Measurements from ENCODE around the gene CFAP46. TPM values are rescaled to one million over a fixed set of nuclear protein-coding genes. Genes with fewer than 3 reads are reported as not detected.

CFAP46 gene
- total RNA-seq, 1 donor from 2014 or later, result not detected

DNA sequence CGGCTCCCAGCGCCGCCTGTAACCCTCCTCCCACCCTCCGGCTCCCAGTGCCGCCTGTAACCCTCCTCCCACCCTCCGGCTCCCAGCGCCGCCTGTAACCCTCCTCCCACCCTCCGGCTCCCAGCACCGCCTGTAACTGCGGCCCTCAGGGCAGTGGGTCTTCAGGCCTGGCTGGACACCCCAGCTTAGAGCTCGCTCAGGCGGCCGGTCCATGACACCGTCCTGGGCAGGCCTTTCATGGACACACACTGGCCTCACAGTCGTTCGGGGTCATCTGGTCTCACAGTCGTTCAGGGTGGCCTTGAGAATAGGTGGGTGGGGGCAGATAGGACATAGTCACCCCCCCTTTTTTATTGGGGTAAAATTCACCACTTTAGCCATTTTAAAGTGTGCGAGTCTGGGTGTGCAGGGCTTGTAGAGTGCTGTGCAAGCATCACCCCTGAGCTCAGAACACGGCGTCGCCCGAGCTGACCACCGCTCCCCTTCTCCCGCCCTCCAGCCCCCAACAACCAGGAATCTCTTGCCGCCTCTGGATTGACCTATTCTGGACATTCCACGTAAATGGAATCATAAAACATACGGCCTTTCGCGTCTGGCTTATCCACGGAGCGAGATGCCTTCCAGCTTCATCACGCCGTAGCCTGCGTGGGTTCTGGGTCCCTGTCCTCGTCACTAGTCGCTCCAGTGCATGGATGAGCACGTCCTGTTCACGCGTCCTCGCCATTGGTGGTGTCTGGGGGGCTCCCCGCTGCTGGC lies 41.1 kb upstream of the CFAP46 start:
- Mint-ChIP-seq H3K9me3 (no peaks in the 10 kb centered on the region), H3K4me1 (no peaks in the 10 kb centered on the region), H3K4me3 (no peak overlapping the region), H3K36me3 (ENCODE audit: low read depth) (no peaks in the 10 kb centered on the region), H3K27ac (no peak overlapping the region), H3K27me3 (no peaks in the 10 kb centered on the region)
- no peak for DNase-seq
- intact Hi-C loops (cut with micrococcal nuclease), result no loop called here

DNA sequence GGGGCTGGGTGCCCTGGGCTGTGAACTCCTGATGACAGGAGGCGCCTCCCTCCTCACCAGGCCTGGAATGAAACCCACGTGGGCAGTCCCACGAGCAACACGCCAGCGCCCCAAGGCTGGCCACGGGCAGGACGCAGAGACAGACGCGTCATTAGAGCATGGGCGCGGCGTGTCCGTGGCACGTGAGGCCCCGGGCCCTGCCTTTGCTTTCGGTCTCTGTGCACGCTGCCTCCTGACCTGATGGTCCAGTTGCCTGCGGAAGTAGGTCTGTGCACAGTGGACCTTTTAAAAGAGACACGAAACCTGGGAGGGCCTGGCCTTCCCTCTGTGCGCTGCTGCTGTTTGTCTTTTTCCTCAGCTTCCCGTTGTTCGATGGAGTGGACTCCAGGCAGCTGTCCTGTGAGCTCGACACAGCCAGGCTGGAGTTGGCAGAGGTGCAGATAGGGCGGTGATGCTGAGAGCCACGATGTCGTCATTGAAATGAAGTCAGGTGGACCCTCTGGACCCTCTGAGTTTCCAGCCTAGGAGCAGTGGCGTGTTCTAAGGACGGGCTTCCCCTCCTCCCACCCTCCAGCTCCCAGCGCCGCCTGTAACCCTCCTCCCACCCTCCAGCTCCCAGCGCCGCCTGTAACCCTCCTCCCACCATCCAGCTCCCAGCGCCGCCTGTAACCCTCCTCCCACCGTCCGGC lies 40.1 kb upstream of the CFAP46 start:
- H3K36me3 Mint-ChIP-seq (ENCODE audit: low read depth), result no peaks in the 10 kb centered on the region
- H3K27me3 Mint-ChIP-seq, result no peaks in the 10 kb centered on the region
- no peaks in the 10 kb centered on the region for H3K4me1 Mint-ChIP-seq
- no peak overlapping the region for H3K4me3 Mint-ChIP-seq
- H3K9me3 Mint-ChIP-seq, result no peaks in the 10 kb centered on the region
- DNase-seq, result no peak
- intact Hi-C loops (cut with micrococcal nuclease), result no loop called here
- H3K27ac Mint-ChIP-seq, result no peak overlapping the region

DNA sequence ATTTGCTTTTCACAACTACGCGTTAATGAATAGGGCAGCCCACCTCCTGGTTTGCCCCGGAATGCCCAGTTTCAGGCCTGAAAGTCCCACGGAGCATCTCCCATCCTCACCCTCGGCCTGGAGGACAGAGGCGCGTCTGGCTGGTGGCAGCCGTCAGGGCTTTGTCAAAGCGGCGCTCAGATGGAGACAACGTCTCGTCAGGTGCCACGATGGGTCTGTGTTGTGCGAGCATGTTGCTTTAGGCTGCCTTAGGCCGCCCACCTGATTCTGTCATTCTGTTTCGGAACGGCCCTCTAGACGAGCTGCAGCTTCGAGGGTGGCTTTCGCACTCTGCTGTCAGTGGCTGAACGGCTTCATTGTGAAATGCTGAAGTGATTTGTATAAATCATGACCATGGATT lies 39.4 kb upstream of the CFAP46 start:
- Mint-ChIP-seq H3K27me3 (no peaks in the 10 kb centered on the region), H3K27ac (no peak overlapping the region), H3K4me1 (no peaks in the 10 kb centered on the region), H3K36me3 (ENCODE audit: low read depth) (no peaks in the 10 kb centered on the region), H3K4me3 (no peak overlapping the region), H3K9me3 (no peaks in the 10 kb centered on the region)
- intact Hi-C loops (cut with micrococcal nuclease), result no loop called here
- no peak for DNase-seq

DNA sequence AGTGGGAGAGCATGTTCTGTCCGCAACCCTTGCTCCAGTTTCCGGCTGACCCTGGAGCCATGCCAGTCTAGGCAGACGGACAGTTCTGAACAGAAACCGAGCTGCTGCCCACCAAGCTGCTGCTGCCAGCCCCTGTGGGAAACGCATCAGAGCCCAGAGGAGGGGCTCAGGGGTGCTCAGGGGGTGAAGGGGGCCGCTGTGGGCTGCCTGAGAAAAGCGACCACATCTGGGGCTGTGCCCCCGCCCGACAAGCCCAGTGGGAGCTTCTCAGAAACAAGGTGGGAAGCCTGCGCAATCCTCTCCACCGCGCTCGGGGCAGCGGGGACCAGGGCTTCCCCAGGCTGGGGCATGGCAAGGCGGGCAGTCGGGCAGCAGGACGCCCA lies 38.8 kb upstream of the CFAP46 start:
- H3K27me3 Mint-ChIP-seq, result no peaks in the 10 kb centered on the region
- no peaks in the 10 kb centered on the region for H3K4me1 Mint-ChIP-seq
- H3K27ac Mint-ChIP-seq, result no peak overlapping the region
- intact Hi-C loops (cut with micrococcal nuclease), result no loop called here
- no peaks in the 10 kb centered on the region for H3K9me3 Mint-ChIP-seq
- H3K36me3 Mint-ChIP-seq (ENCODE audit: low read depth), result no peaks in the 10 kb centered on the region
- H3K4me3 Mint-ChIP-seq, result no peak overlapping the region
- no peak for DNase-seq

DNA sequence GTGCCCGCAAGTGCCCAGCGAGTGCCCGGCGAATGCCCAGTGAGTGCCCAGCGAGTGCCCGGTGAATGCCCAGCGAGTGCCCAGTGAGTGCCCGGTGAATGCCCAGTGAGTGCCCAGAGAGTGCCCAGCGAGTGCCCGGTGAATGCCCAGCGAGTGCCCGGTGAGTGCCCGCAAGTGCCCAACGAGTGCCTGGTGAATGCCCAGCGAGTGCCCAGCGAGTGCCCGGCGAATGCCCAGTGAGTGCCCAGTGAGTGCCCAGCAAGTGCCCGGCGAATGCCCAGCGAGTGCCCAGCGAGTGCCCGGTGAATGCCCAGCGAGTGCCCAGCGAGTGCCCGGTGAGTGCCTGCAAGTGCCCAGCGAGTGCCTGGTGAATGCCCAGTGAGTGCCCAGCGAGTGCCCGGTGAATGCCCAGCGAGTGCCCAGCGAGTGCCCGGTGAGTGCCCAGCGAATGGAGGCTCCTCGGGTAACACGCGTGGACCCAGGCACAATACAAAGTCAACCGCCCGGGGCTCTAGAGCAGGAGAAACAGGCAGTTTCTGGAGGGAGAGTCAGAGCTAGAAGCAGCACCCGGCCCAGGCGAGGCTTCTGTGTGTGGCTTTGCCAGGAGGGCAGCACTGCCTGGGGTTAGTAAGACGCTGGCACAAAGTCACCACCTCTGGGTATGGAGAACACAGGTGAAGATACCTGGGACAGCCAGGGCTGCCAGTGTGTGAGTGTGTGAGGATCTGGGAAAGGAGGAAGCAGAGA lies 38.2 kb upstream of the CFAP46 start:
- H3K36me3 Mint-ChIP-seq (ENCODE audit: low read depth), result no peaks in the 10 kb centered on the region
- no peak for DNase-seq
- intact Hi-C loops (cut with micrococcal nuclease), result no loop called here
- H3K9me3 Mint-ChIP-seq, result no peaks in the 10 kb centered on the region
- no peaks in the 10 kb centered on the region for H3K27me3 Mint-ChIP-seq
- no peaks in the 10 kb centered on the region for H3K4me1 Mint-ChIP-seq
- H3K4me3 Mint-ChIP-seq, result no peak overlapping the region
- H3K27ac Mint-ChIP-seq, result no peak overlapping the region

DNA sequence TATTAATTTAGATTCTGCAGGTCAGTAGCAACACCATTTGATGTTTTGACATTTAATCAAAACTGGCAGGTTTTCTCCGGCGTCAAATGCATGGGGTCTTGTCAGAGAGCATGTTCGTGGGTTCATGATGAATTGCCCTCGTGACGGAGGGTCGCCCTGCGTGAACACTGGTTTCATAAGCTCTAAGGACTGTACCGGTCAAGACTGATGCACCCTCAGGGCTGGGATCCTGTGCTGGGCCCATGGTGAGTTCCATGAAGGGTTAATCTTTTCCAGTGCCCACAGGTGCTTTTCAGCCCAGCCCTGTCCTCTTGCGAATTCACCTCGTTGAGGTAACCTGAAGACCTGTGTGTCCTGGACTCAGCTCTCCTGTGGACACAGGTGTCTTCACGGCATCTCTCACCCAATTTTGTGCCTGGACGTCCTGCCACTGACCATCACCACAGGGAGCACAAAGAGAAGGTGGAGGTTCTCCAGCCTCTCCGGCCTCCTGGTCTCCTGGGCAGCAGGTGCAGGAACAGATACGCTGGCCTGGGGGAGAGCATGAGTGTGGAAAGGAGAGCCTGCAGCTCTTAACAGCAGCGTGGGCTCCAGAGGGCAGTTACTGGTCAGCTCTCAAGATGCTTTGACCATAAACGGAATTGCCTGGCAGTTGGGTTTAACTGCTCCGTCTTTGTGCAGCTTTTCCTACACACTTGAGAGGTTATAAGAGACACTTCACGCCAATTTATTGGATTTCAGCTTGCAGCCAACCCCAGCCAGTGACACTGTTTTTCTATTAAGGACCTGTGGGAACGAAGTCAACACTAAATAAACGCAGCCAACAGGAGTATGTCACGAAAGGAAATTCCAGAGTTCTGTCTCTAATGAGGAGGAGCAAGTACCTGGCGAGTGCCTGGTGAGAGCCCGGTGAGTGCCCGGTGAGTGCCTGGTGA lies 37.4 kb upstream of the CFAP46 start:
- Mint-ChIP-seq H3K4me1 (no peaks in the 10 kb centered on the region), H3K36me3 (ENCODE audit: low read depth) (no peaks in the 10 kb centered on the region), H3K9me3 (no peaks in the 10 kb centered on the region), H3K4me3 (no peak overlapping the region), H3K27ac (no peak overlapping the region), H3K27me3 (no peaks in the 10 kb centered on the region)
- DNase-seq, result no peak
- intact Hi-C loops (cut with micrococcal nuclease), result no loop called here

DNA sequence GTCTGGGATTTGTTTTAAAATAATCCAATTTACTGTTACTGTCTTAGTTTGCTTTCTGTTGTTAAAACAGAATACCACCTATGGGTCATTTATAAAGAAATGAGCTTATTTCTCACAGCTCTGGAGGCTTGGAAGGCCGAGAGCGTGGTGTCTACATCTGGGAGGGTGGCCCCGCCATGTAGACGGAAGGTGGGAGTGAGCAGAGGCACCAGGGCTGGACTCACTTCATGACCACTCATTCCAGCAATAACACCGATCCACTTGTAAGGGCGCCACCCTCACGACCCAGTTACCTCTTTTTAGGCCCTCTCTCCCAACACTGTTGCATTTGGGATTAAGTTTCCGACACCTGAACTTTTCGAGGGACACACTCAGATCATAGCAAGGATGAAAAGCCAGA lies 36.2 kb upstream of the CFAP46 start:
- H3K27me3 Mint-ChIP-seq, result no peaks in the 10 kb centered on the region
- no peaks in the 10 kb centered on the region for H3K36me3 Mint-ChIP-seq (ENCODE audit: low read depth)
- intact Hi-C loops (cut with micrococcal nuclease), result no loop called here
- no peak overlapping the region for H3K27ac Mint-ChIP-seq
- no peaks in the 10 kb centered on the region for H3K9me3 Mint-ChIP-seq
- H3K4me1 Mint-ChIP-seq, result no peaks in the 10 kb centered on the region
- no peak for DNase-seq
- H3K4me3 Mint-ChIP-seq, result no peak overlapping the region

DNA sequence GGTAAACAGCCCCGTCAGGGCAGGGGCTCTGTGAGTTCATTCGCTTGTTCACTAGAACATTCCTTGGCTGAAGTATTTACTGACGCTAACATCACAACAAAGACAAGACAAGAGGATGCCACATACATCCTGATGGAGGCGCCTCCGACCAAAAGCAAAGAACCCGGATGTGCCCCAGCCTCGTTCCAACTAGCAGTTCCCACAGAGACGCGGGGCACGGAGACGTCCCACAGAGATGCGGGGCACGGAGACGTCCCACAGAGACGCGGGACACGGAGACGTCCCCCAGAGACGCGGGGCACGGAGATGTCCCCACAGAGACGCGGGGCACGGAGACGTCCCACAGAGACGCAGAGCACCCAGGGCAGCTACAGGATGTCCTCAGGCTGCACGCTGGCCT lies 35.4 kb upstream of the CFAP46 start:
- Mint-ChIP-seq H3K27ac (no peak overlapping the region), H3K4me1 (no peaks in the 10 kb centered on the region), H3K36me3 (ENCODE audit: low read depth) (no peaks in the 10 kb centered on the region), H3K9me3 (no peaks in the 10 kb centered on the region), H3K4me3 (no peak overlapping the region), H3K27me3 (no peaks in the 10 kb centered on the region)
- no peak for DNase-seq
- intact Hi-C loops (cut with micrococcal nuclease), result no loop called here

DNA sequence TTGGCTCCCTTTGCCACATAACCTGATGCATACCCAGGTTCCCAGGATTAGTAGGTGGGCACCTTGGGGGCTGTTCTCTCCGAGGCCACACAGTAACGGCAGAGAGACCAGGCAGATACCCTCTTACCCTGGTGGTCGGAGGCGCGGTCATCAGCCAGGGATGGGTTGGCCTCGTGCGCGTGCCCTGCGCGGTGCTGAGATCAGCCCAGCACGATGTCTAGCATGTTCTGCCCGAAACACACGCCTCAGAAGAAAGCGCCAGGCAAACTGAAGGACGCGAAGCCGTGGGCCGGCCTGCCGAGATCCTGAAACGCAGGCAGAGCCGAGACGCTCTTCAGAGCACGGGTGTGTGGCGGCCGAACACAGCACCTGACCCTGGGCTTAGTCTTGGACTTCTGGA lies 34.7 kb upstream of the CFAP46 start:
- H3K36me3 Mint-ChIP-seq (ENCODE audit: low read depth), result no peaks in the 10 kb centered on the region
- no peaks in the 10 kb centered on the region for H3K9me3 Mint-ChIP-seq
- H3K27ac Mint-ChIP-seq, result no peak overlapping the region
- no peaks in the 10 kb centered on the region for H3K27me3 Mint-ChIP-seq
- intact Hi-C loops (cut with micrococcal nuclease), result no loop called here
- no peaks in the 10 kb centered on the region for H3K4me1 Mint-ChIP-seq
- H3K4me3 Mint-ChIP-seq, result no peak overlapping the region
- no peak for DNase-seq

DNA sequence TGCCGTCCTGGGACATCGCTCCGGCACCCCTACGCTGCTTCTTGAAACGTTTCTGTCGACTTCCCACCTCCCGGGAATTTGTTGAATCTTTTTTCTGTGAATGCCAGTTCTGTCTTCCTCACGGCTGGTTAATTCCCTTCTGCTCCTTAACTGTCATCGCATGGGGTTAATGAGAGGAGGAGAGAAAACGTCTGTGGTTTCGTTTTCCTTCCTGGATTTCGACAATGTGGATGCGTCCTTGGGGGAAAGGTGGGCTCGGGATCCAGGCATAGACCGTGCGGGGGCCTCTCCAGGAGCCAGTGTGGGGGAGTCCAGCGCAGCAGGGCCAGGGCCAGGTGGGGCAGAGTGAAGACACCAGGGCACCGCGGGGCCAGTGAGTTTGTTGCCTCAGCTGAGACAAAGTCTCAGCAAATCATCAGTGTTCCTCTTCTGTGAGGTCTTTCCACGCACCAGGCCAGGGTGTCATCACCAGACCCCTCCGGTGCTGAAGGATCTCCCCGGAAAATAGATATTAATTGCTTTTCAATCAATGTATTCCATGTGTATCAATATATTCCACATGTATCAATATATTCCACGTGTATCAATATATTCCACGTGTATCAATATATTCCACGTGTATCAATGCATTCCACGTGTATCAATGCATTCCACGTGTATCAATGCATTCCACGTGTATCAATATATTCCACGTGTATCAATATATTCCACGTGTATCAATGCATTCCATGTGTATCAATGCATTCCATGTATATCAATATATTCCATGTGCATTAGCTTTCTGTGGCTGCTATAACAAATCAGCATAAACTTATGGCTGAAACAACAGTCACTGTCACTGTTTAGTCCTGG lies 33.7 kb upstream of the CFAP46 start:
- intact Hi-C loops (cut with micrococcal nuclease), result no loop called here
- DNase-seq, result no peak
- Mint-ChIP-seq H3K27me3 (peaks cover 5% of the 10 kb centered on the region), H3K27ac (no peak overlapping the region), H3K4me1 (no peaks in the 10 kb centered on the region), H3K9me3 (no peaks in the 10 kb centered on the region), H3K4me3 (no peak overlapping the region), H3K36me3 (ENCODE audit: low read depth) (no peaks in the 10 kb centered on the region)

DNA sequence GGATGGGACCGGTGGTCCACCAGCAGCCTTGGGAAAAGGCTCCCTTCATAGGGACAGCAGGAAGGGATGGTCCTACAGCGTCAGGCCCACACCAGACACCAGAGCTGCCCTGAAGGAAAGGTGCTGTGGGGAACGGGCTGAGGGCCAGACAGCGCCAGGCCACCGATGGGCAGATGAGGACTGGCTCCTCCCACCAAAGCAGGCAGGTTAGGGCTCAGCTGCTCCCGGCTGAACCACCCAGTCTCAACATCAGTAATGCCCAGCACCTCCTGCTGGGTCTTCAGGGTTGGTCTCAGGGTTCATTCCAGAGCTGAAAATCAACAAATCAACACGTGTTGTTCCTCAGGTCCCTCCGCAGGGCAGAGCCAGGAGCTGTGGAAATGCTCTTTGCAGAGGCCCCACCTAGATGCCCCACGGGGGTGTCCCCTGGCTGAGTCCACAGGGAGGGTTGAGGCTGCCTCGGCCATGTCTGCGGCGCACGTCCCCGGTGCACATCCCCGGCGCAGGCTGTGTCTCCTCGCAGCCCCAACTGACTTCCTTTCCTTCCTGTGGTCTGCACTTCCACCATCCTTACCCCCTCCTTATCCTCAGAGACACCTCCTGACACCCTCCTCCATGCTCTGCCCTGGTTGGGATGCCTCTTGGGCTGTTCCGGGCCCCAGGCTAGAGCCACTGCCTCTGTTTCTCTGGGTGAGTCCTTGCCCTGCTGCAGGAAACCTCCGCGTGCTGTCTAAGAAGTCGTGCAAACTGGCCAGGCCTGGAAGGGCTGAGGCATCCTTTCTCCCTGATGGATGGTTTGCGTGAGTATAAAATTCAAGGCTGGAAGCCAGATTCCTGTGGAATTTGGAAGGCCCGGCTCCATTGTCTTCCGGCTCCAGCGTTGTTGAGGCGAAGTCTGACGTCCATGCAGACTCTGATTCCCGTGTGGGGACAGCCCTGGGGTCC lies 32.8 kb upstream of the CFAP46 start:
- Mint-ChIP-seq H3K27me3 (peaks cover 8% of the 10 kb centered on the region), H3K36me3 (ENCODE audit: low read depth) (no peaks in the 10 kb centered on the region), H3K9me3 (no peaks in the 10 kb centered on the region), H3K27ac (no peak overlapping the region), H3K4me1 (no peaks in the 10 kb centered on the region), H3K4me3 (no peak overlapping the region)
- DNase-seq, result no peak
- intact Hi-C loops (cut with micrococcal nuclease), result no loop called here

DNA sequence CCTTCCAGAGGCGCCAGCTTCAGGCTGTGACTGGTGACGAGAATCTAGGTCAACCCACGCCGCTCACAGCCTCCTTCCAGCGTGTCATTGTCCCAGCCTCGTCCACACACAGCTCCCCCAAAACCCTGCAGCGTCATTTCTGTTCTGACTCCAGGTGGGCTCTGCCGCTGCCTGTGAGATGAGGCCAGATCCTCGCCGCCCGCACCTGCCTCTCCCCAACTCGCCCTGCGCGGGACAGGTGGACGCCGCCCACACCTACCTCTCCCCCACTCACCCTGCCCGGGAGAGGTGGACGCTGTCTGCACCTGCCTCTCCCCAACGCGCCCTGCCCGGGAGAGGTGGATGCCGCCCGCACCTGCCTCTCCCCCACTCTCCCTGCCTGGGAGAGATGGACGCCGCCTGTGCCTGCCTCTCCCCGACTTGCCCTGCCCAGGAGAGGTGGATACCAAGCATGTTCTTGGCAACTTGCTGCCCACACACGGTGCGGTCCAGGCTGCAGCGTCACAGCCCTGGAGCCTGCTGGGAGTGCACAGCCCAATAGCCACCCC lies 32.0 kb upstream of the CFAP46 start:
- Mint-ChIP-seq H3K9me3 (no peaks in the 10 kb centered on the region), H3K36me3 (ENCODE audit: low read depth) (no peaks in the 10 kb centered on the region), H3K4me3 (no peak overlapping the region), H3K4me1 (no peaks in the 10 kb centered on the region), H3K27ac (no peak overlapping the region), H3K27me3 (peaks cover 10% of the 10 kb centered on the region)
- intact Hi-C loops (cut with micrococcal nuclease), result no loop called here
- DNase-seq, result no peak
